Stimulated activated CD8-positive, alpha-beta memory T cell treated with anti-CD3 and anti-CD28 coated beads, Interleukin-12 subunit alpha, Interleukin-12 subunit beta, amount 100 ng/mL, for 24 hours (primary cell): ENCODE data around the gene CEBPZ.

Experiments used
- DNase-seq: peaks from one replicate; pipeline ENCODE4 v3.0.0-alpha.2; 2020; ENCODE audit errors: extremely low read depth

Gene CEBPZ

GRCh38 chr2:37180006-37180639, 51.3 kb downstream of the CEBPZ start:
- DNase-seq: no peak

- DNase-seq: no peak
Measured at GRCh38 chr2:37173741-37174140, 57.7 kb downstream of the CEBPZ start.

GRCh38 chr2:37171624-37171950, 59.8 kb downstream of the CEBPZ start:
- no peak for DNase-seq

DNA sequence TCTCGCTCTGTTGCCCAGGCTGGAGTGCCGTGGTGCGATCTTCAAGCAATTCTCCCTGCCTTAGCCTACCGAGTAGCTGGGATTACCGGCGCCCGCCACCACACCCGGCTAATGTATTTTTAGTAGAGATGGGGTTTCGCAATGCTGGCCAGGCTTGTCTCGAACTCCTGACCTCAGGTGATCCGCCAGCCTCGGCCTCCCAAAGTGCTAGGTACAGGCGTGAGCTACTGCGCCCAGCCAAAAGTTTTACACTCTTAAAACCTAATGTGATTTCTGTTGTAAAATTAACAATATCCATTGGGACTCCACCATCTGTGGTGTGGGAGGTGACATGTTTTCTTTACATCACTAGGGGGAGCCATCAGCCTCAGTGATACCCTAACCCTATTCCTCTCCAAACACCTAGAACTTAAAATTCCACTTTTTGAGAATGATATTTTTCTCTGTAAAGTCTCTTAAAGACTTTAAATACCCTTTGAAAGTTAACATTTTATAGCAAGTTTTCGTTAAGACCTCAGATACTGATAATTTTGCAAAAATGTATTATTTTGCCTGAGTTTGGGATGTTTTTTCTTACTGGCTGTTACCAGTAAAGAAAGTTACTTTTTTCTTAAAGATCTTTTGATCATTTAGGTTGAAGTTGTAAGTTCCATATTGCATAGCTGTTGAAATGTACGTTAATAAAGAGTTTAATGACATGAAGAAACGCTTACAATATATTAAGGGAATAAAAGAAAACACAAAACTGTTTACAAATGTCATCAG, 63.0 kb downstream of the CEBPZ start:
- DNase-seq: no peak

DNA sequence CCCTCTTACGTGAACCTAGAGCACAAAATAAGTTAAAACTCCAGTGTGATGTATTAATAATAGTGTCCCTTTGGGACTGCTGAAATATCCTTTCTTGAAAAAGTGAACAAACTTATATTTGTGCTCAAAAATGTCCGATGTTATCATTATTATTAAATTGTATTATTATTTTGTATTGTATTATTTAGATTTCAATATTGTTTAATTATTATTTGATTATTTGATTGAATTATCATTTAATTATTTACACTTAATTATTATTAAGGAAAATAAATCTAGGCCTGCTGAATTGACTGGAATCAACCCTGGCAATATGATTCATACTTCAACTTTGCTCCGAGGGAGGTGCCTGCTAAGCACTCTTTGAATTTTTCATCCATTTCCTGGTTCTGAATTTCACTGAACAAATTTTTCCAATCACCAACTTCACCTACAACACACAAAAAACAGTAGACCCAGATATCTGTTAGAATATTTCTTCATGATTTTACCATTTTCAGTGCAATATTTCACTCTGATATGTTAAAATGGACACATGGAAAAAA, 63.7 kb downstream of the CEBPZ start:
- no peak for DNase-seq

DNA sequence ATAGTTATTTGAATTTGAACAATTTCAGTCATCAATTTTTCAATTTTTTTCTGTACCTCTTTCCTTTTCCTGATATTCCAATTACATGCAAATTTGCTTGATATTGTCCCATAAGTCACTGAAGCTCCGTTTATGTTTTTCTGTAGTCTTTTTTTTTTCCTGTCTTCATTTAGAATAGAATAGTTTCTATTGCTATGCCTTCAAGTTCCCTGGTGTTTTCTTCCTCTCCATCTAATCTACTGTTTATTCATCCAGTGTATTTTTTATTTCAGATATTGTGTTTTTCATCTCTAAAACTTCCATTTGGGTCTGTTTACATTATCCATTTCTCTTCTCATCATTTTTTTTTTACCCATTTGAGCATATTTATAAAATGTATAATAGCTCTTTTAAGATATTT, 66.6 kb downstream of the CEBPZ start:
- no peak for DNase-seq

- DNase-seq: peak; percentile 54
Measured at GRCh38 chr2:37156857-37157714, 74.3 kb downstream of the CEBPZ start, which contains the start of gene EIF2AK2. EIF2AK2 (minus strand) TSS chr2:37156980; CDS start chr2:37147806, 9,174 bp downstream.

DNA sequence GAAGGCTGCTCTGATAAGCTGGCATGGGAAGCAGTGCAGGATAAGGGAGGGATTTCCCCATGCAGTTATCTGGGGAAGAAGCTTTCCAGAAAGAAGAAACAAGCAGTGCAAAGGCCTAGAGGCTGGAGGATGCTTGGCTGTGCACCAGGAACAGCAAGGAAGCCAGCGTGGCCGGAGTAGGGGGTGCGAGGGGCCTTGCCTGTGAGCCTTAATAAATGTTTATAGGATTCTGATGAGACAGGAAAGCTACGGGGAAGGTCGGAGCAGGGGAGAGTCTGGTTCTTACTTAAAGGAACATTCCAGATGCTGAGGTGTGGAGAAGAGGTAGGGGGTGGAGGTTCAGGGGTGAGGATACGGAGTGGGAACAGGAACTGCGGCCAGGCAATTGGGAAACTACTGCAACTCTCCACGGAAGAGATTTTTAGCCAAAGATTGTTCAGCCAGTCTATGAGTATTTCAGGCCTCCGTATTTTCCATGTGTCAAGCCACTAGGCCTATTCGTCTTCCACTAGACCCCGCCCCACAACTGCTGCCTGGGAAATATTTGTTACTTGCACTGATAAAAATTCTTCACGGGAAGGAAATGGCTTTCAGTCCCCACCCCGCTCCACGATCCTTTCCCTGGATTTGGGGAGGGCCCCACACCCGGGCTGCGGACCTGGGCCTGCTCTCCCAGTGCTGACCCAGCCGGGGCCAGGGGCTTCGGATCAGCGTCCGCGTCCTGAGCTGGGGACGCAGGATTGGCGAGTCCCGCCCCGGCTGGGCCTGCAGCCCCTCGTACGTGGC, 75.1 kb downstream of the CEBPZ start:
- DNase-seq: no peak

DNA sequence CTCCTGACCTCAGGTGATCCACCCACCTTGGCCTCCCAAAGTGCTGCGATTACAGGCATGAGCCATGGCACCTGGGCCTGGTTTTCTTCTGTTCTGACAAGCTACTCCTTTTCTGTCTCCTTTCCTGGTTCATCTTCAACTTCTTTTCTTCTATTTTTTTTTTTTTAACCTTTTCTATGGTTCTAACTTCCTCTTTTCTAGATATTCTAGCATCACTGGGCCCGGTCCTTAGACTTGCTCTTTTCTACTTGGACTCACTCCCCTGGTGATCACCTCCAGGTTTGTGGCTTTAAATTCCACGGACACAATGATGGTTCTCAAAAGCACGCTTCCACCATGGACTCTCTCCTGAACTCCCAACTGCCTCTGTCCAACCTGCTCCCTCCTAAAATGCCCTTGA, 76.6 kb downstream of the CEBPZ start:
- DNase-seq: no peak

GRCh38 chr2:37153224-37153623, 78.2 kb downstream of the CEBPZ start:
- no peak for DNase-seq
